PC-9 (cell line): ENCODE results near the gene STK16.

Source experiments
- CTCF ChIP-seq: fragments of 200-600 bp; sonication (generic); conservative IDR thresholded peaks from 2 replicates; pipeline ENCODE4 v1.6.1; 2017; ENCODE audit warnings: mixed run types, antibody characterized with exemption, mild to moderate bottlenecking, moderate library complexity
- EZH2 ChIP-seq: fragments of 200-600 bp; sonication (generic); IDR thresholded peaks from 2 replicates; pipeline ENCODE4 v1.8.0; 2017; ENCODE audit warnings: antibody characterized with exemption, low read depth

GRCh38 chr2:219229305-219230058 is 15.8 kb upstream of the STK16 start, which contains the start of the genes ANKZF1 and ATG9A:
- TF ChIP-seq CTCF (no peak), EZH2 (no peak)
